HG03066 (cell line): ENCODE results near the gene ALDH1A3.

Source experiments
- ATAC-seq: cut with Tn5 transposase; IDR thresholded peaks from one replicate; pipeline ENCODE4 v1.9.1; 2021; ENCODE audit warnings: low read depth; ENCODE audit not compliant: unreplicated experiment

The ALDH1A3 gene

GRCh38 chr15:100880897-100881242, 1.2 kb downstream of the ALDH1A3 start:
- no peak for ATAC-seq

GRCh38 chr15:100881573-100882336, 2.1 kb downstream of the ALDH1A3 start:
- no peak for ATAC-seq

- ATAC-seq: no peak
Measured at GRCh38 chr15:100885116-100885515, 5.5 kb downstream of the ALDH1A3 start.

- no peak for ATAC-seq
Measured at GRCh38 chr15:100885811-100886210, 6.2 kb downstream of the ALDH1A3 start.

GRCh38 chr15:100887211-100887913, 7.7 kb downstream of the ALDH1A3 start:
- no peak for ATAC-seq

- no peak for ATAC-seq
Measured at GRCh38 chr15:100889385-100890050, 9.9 kb downstream of the ALDH1A3 start.

GRCh38 chr15:100890051-100890720, 10.6 kb downstream of the ALDH1A3 start:
- ATAC-seq: no peak

- ATAC-seq: no peak
Measured at GRCh38 chr15:100890850-100891249, 11.2 kb downstream of the ALDH1A3 start.

- no peak for ATAC-seq
Measured at GRCh38 chr15:100891307-100892012, 11.8 kb downstream of the ALDH1A3 start.

- no peak for ATAC-seq
Measured at GRCh38 chr15:100892013-100892355, 12.4 kb downstream of the ALDH1A3 start.

GRCh38 chr15:100893261-100893963, 13.8 kb downstream of the ALDH1A3 start:
- ATAC-seq: no peak

GRCh38 chr15:100893964-100894295, 14.3 kb downstream of the ALDH1A3 start:
- no peak for ATAC-seq

- ATAC-seq: no peak
Measured at GRCh38 chr15:100895721-100896120, 16.1 kb downstream of the ALDH1A3 start.

- ATAC-seq: no peak
Measured at GRCh38 chr15:100897221-100898151, 17.9 kb downstream of the ALDH1A3 start.

GRCh38 chr15:100898152-100898490, 18.5 kb downstream of the ALDH1A3 start:
- ATAC-seq: no peak

GRCh38 chr15:100898661-100899462, 19.2 kb downstream of the ALDH1A3 start:
- no peak for ATAC-seq

- ATAC-seq: no peak
Measured at GRCh38 chr15:100899601-100900000, 20.0 kb downstream of the ALDH1A3 start.

GRCh38 chr15:100900136-100900794, 20.6 kb downstream of the ALDH1A3 start:
- no peak for ATAC-seq
